ENCODE results near the gene DUSP19.

Gene DUSP19

DNA sequence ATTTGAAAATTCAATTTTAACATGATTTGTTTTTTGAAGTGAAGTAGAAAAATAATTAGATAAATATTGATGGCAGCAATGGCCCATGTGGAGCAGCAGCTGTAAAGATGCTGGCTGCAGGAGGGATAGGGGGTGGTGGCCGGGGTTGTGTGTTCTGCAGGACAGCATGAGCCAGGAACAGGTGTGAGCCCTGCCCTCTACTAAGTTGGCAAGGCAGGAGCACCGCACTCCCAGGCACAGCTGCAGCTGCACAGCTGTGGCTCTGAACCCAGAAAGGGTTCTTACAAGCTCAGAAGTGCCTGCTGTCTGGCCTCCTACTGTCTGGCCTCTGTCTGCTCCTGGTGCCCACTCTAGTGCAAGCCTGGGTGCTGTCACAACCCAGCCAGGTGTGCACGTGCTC, 10.0 kb upstream of the DUSP19 start:
- no peak for DNase-seq

DNA sequence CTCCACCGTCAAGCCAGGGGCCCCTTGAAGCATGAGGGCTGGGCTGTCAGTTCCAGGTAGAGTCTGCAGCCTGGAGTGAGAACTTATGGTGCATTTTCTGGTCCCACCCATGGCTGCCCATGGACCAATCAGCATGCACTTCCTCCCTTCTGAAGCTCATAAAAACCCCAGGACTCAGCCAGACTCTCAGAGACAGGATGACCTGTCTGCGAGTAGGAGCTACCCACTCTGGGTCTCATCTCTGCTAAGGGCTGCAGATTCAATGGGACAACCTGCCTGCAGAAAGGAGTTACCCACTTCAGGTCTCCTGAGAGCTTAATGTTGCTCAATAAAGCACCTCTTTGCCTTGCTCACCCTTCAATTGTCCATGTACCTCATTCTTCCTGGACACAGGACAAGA, 9.4 kb upstream of the DUSP19 start:
- DNase-seq, result no peak

DNA sequence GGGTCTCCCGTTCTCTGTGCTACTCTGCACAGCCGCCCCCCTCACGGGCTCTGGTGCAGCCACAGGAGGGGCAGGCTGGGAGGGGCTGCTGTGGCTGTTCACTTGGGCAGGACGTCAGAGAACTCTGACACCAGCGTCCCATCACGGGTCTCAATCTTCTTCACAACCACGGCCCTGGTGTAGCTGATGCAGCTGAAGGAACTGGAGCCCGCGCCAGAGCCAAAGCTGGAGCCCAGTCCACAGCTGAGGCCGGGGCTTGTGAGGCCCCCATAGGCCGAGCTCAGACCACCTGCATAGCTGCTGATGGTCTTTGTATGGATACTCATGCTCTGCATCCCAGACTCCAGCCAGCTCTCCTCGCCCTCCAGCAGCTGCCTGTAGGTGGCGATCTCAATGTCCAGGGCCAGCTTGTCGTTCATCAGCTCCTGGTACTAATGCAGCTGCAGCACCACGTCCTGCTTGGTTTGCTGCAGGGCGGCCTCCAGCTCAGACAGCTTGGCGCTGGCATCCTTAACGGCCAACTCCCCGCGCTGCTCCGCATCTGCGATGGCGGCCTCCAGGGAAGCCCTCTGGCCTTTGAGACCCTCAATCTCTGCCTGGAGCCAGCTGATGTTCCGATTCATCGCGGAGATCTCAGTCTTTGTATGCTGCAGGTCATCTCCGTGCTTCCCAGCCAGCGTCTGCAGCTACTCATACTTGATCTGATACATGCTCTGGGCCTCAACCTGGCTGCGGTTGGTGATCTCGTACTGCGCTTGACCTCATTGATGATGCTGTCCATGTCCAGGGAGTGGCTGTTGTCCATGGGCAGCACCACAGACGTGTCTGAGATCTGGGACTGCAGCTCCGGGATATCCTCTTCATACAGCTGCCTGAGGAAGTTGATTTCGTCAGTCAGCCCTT, 7.4 kb upstream of the DUSP19 start:
- no peak for DNase-seq

DNA sequence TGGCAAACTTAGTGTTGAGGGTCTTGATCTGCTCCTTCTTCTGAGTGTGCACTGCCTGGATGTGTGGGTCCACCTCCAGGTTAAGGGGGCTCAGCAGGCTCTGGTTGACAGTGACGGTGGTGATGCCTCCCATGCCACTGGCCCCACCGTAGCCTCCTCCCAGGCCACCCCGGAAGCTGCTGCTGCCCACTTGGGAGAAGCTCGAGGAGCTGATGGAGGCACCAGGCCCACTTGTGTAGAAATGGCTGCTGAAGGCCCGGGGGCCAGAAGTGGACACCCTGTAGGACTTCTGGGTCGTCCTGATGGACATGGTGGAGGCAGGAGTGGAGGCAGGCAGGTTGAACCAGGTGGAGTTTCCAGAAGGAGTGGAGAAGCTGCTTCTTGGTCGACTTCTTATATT, 6.4 kb upstream of the DUSP19 start:
- no peak for DNase-seq

DNA sequence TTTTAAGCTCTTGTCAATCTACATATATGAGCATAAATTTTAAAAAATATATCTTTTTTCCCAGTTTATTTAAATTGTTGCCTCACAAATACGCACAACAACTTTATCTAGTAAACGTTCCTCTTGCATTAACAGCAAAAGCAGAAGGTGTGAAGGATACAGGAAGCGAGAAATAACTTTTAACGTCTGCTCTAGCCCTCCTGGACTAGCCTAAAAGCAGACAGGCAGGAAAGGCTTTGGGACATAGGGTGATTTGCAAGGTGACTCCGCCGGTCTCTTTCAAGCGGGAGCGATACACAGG, 434 bp upstream of the DUSP19 start:
- DNase-seq, result no peak

DNA sequence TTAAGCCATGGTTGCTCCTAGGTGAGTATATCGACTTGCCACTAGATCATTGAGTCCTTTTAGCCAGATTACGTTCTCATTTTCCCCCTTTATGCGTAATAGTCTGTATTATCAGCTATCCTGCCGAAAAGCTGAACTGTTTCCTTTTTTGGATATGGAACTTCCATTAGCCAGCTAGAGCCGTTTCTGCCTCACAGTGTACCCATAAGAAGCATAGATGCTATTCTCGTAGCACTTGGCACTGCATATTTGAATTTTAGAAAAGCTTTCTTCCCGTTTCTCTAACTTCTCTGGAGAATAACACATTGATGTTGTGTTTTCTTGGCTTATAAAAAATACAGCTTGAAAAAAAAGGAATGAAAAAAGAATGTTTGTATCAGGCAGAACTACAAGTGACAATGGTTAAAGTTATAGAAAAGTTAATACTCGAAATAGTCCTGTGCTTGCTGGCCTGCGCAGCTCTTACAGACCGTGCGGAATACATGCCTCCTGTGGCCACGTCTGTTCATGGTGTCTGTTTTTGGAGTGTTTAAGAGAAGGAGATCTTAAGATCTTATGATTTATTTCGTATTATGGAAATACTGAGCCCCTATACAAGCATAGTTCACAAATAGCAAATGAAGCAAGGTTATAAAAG, 710 bp downstream of the DUSP19 start:
- DNase-seq, result no peak

DNA sequence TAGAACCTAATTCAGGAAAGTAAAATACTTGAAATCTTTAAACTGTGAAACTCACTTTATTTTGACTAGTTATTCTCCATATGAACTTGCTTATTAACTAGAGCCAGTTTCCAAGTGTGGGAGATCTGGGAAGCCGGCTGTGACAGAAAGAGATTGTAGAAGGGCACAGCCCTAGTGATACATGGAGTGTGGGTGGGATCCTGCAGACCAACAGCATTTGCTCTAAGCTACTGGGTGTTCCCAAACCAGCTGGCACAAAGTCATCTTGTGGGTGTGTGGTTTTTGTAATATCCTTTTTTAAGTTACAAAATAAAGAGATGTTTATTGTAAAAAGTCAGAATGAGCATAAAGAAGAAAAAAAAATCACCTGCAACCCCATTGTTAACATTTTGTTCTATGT, 3.4 kb downstream of the DUSP19 start:
- DNase-seq, result no peak

DNA sequence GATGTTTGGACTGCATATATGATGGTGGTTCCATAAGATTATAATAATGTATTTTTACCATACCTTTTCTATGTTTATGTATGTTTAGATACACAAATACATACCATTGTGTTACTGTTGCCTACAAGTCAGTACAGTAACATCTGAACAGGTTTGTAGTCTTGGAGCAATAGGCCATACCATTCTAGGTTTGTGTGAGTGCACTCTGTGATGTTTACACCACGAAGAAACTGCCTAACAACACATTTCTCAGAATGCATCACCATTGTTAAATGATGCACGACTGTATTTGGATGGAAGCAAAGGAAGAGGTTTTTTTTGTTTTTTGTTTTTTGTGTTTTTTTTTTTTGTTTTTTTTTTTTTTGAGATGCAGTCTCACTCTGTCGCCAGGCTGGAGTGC, 9.5 kb downstream of the DUSP19 start:
- DNase-seq, result no peak

DNA sequence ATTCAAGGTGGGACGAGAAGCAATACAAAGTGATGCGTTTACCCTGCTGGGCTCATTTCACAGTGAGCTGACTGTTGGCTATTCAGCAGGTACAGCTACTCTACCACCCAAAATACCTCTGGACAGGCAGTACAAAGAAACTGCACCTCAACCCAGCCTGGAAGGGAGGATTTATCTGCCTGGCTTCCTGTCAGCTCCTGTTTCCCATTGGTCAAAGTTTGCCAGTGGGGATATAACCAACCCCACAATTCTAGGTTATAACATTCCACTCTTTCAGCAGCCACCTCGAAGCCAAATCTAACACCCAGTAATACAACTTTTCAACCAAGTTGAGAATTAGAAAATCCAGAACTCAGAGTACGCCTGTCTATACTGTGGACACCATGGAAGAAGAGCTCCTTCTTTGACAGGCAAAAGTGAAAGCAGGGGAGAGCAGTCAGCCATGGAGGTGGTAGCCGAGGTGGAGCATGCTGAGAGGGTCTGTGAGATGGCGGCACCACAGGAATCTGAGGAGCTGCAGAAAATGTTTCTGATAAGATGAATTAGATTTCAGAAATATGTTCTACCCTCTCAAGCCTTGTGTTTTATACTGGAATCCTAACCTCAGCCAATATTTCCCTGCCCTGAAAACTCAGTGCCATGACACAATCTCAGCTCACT, 10.8 kb downstream of the DUSP19 start:
- DNase-seq, result no peak

DNA sequence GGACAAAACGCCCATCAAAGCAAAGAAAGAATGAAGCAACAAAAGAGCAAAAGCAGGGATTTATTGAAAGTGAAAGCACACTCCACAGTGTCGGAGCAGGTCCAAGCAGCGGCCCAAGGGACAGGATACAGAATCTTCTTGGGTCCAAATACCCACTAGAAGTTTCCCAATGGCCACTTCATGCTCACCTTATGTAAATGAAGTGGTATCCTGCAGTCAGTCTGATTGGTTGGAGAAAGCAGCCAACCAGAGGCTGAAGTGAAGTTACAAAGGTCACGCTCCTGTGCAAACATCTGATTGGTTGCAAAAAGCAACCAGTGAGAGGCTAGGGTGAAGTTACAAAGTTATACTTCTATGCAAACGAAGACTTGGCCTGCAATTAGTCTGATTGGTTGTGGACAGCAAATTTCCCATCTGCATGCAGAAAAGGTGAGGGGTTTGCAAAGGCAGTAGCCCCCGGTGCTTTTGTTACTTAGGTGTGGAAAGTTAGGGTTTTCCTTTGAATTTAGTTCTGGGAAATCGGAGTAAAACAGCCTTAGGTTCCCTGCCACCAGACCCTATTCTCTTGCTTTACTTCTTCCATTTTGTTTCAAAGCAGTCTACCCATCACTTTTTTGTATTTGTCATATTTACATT, 12.9 kb downstream of the DUSP19 start:
- no peak for DNase-seq

DNA sequence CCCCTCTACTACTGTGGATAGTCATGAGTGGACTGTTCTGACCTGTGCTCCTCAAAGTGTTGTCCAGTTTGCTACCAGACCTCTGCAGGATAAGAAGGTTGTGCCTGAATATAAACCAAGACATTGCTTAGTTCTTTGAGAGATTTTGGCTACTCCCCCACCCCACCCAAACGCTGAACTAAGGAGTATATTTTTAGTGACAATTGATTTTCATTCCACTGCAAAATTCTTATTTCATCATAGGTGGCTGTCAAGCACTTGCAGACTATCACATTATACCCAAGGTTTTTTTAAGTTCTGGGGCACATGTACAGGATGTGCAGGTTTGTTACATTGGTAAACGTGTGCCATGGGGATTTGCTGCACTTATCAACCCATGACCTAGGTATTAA, 13.4 kb downstream of the DUSP19 start:
- no peak for DNase-seq

DNA sequence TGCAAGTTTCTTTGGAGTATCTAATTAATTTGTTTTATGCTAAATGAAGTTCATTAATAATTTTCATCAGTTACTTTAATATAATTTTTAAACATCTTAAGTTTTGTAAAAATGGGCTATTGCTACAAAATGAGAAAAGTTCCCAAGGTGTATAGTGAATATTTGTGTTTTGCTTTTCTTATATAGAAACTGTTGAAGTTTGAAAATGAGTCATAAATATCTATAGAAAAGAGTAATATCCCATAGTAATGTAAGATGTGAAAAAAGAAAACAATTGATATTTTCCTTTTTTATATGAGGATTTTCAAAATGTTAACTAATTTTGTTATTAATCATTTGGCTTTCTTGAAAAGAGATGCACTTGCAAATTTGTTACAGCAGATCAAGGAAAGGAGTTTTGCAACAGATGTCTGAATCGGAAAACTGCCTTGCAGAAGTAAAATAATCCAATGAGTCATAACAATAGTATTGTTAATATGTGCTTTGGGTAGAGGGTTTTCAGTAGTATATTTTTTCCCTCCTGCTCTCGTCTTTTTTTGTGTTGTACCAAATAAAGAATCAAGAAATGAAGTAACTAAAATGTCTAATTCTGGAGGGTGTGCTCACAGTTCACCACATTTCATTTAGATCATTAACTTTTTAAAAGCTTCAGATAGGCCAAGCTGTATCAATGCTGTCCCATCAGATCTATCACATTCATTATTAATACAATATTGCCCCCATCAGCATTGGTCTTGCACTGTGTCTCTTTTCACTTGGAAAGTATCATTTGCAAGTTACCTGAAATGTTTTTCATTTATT, 15.5 kb downstream of the DUSP19 start:
- no peak for DNase-seq

DNA sequence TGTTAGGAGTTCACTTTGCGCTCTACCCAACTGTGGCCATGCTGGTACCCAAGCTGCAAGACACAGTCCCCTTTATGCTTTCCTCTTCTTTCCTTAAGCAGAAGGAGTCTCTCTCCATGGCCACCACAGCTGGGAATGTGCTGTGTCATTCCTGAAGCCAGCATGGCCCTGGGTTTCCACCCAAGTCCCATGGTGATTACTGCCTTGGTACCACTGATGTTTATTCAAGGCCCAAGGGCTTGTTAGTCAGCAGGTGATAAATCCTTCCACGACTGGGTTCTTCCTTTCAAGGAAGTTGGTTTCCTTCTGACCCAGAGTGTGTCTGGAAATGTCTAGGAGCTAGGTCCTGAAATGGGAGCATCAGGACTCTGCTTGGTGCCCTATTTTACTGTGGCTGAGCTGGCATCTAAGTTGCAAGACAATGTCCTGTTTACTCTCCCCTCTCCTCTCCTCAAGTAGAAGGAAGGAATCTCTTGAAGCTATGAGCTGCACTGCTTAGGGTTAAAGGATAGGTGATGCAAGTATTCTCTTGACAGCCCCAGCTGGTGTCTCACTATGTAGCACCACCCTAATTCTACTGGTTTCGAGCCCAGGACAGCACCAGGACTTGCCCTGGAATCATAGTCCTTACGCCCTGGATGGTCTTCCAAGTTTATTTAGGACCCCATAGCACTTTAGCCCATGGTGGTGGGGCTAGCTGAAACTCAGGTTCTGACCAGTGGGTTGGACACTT, 27.0 kb downstream of the DUSP19 start:
- no peak for DNase-seq

DNA sequence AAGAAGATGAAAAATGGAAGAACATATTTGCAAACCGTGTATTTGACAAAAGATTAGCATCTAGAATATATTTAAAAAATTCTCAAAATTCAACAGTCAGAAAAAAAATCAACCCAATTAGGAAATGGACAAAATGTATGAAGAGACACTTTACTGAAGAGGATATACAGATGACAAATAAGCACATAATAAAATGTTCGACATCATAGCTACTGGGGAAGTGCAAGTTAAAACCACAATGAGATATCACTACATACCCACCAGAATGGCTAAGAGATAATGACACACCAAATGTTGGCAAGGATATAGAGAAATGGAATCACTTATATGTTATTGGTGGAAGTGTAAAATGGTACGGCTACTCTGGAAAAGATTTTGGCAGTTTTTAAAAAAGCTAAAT, 34.0 kb downstream of the DUSP19 start:
- DNase-seq, result no peak

DNA sequence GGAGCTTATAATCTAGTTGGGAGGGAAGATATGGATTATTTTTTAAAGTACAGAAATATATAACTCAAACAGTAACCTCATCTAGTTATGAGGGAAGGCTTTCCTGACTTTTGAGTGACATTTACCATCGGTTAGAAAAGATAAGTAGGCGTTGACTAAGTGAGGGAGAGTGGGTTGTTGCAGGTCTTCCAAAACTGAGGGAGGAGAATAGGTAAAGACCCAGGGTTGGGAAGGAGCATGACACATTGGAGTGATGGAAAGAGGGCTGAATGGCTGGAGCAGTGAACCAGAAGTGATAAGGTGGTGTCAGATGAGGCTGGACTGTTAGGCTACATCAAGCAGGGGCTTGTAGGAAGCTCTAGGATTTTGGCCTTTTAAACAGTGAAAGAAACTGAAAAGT, 35.1 kb downstream of the DUSP19 start:
- DNase-seq, result no peak

DNA sequence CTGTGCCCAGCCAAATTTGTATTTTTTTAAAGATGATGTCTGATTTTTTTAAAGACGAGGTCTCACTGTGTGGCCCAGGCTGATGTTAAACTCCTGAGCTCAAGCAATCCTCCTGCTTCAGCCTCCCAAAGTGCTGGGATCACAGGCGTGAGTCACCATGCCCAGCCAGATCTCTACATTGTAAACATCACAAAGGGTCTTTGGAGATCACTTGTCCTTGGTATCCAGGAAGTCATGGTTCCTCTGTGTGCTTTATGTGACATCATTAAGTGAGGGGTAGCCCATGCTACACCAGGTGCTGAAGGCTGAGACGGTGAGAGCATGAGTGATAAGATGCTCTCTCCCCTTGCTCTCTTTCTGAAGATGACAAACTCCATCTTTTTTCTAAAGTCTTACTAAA, 38.7 kb downstream of the DUSP19 start:
- no peak for DNase-seq

DNA sequence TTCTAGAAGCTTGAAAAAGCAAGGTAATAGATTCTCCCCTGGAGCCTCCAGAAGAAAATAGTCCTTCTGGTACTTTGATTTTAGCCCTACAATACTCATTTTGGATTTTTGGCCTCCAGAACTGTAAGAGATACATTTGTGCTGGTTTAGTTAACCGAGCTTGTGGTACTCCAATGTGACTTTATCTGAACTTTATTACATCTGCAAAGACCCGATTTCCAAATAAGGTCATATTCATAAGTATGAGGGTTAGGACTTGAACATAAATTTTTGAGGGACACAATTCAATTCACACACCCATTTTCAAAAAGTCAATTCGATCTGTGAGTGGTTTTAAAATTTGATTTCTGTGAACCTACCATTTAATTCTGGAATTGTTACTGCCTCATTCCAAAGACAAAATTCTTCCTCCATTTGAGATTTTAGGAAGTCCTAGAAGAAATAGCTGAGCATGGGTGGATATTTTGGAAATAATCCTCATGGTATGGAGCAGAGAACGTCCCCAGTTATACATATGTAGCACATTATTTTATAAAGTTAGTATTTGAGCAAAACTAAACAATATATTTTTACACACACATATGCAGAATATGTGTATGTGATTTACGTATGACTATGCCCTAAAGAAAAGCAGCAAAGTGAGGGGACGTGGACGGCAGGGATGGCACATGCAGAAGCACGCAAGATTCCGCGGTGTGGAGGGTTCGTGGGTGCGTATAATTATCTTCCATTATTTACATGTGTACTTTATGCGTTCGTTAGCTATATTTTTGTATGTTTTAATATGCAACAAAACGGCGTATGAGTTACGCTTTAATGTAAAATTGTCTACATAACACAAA, 44.8 kb downstream of the DUSP19 start:
- no peak for DNase-seq

DNA sequence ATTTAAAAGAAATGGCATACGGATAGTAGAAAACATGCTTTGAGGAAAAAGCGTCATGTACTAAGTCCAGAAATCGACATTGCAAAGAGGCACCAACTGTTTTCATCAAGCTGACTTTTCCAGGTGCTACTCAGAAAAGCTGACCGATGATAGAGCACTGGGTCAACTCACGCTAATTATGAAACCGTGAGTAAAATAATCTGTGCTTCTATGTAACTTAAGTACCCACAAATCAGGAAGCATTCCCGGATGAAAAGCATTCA, 45.3 kb downstream of the DUSP19 start:
- DNase-seq, result no peak

DNA sequence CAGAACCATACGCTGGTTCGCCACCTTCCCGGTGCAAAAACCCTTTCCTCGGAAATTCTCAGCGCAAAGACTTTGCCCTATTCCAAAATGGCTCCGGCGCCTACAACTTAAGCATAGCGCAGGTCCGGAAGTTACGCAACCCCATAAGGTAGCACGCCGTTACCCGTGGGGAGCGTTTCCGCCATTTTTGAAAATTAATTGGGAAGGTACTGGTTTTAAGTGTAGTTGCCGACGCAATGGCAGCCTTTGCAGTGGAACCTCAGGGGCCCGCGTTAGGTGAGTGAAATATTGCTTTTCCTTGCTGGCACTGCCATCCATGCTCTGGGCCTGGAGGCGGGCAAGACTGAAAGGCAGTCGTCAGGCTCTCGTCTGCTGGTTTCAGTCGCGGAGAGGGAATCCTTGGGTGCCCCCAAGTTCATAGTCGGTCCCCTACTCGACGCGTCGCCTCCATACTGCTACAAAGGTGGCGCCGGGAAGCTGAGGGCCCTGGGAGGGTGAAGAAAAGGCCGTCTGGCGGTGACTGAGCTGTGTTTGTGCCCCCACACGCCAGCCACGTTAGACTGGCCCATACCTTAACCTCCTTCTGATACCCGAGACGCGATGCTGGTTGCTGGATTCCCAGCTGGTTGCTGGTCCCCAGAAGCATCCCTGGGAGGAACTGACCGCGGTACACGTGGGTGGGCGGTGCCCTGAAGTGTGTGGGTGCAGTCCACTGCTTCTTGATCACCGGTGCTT, 45.8 kb downstream of the DUSP19 start, which contains the start of gene NUP35:
Gene NUP35, plus strand, starts transcription at position 222 of the 735 bp plus-strand sequence. Its CDS starts 15 bp downstream, at position 237.
- DNase-seq, result peak; percentile 76

DNA sequence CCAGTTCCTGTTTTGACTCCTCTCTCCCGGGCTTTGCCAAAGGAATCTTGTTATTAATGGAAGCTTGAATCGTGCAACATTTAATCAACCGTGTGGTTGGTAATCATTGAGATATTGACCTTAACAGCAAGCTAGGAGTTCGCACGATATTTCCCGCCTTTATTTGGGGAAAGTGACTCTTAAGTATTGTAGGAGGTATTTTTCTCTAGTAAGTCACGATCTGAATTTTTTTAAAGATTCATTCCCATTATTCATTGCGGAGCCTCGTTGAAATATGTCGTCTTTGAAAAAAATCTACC, 46.4 kb downstream of the DUSP19 start:
- DNase-seq, result no peak
